ENCODE data around the gene SLC16A3. TPM values are rescaled to one million over a fixed set of nuclear protein-coding genes. Genes with fewer than 3 reads are reported as not detected.
A peak's percentile ranks its signal among the peaks of the same experiment; 100 is the strongest.

SLC16A3 gene
- total RNA-seq, 1 experiment from 2014 or later: 28.7 TPM

GRCh38 chr17:82269882-82270500, 41.1 kb downstream of the SLC16A3 start:
- H3K9me3 Mint-ChIP-seq: no peaks in the 10 kb centered on the region
- ChIA-PET POLR2A (interaction anchor here (1.8 kb wide), 1 partner anchor 15 kb away, joined by 5 read pairs; no protein-coding TSS in a partner anchor), CTCF (no interaction called here)
- no peak for DNase-seq (ENCODE audit: low spot score)
- peaks cover 52% of the 10 kb centered on the region for H3K36me3 Mint-ChIP-seq
- no peak for ATAC-seq
- no peaks in the 10 kb centered on the region; the same call in 1 of the 2 replicates for H3K27me3 Mint-ChIP-seq (ENCODE audit: low read depth)
- peak overlapping the region; percentile 83 for H3K27ac Mint-ChIP-seq
- peaks cover 50% of the 10 kb centered on the region for H3K4me1 Mint-ChIP-seq
- no peak for TF ChIP-seq IRF1 (CRISPR knock-in tag; IDR thresholded peaks at IDR 0.05)
- TF ChIP-seq MXD4 (CRISPR knock-in tag; IDR thresholded peaks at IDR 0.05; ENCODE audit: borderline replicate concordance): no peak
- TF ChIP-seq ZNF263 (CRISPR knock-in tag; IDR thresholded peaks at IDR 0.05; ENCODE audit: low read depth): no peak
- TF ChIP-seq GTF2I (CRISPR knock-in tag; conservative IDR thresholded peaks at IDR 0.05): no peak
- no peak for TF ChIP-seq ATF1 (CRISPR knock-in tag; IDR thresholded peaks at IDR 0.05)
- no peak overlapping the region for H3K4me3 Mint-ChIP-seq

GRCh38 chr17:82270651-82271050, 41.8 kb downstream of the SLC16A3 start:
- peak overlapping the region; percentile 18; the same call in 1 of the 2 replicates for H3K4me3 Mint-ChIP-seq
- TF ChIP-seq TEAD4 (CRISPR knock-in tag; IDR thresholded peaks at IDR 0.05) (no peak), ATF3 (CRISPR knock-in tag; conservative IDR thresholded peaks at IDR 0.05) (no peak), MXD4 (CRISPR knock-in tag; IDR thresholded peaks at IDR 0.05; ENCODE audit: borderline replicate concordance) (no peak), NFATC4 (CRISPR knock-in tag; IDR thresholded peaks at IDR 0.05) (no peak), FOXP1 (CRISPR knock-in tag; IDR thresholded peaks at IDR 0.05; ENCODE audit: borderline replicate concordance) (no peak), ZNF121 (CRISPR knock-in tag; IDR thresholded peaks at IDR 0.05) (no peak), ESRRA (CRISPR knock-in tag; IDR thresholded peaks at IDR 0.05; ENCODE audit: borderline replicate concordance) (no peak), ARID4B (CRISPR knock-in tag; IDR thresholded peaks at IDR 0.05; ENCODE audit: borderline replicate concordance) (no peak), CBFB (CRISPR knock-in tag; IDR thresholded peaks at IDR 0.05; ENCODE audit: low read depth) (no peak)
- POLR2A ChIA-PET: no interaction called here
- H3K27ac Mint-ChIP-seq: peak overlapping the region; percentile 83
- CTCF ChIA-PET: no interaction called here
- H3K9me3 Mint-ChIP-seq: no peaks in the 10 kb centered on the region
- H3K36me3 Mint-ChIP-seq: peaks cover 46% of the 10 kb centered on the region
- DNase-seq (ENCODE audit: low spot score): no peak
- peaks cover 50% of the 10 kb centered on the region for H3K4me1 Mint-ChIP-seq
- no peak for ATAC-seq
- no peaks in the 10 kb centered on the region; the same call in 1 of the 2 replicates for H3K27me3 Mint-ChIP-seq (ENCODE audit: low read depth)

GRCh38 chr17:82271401-82271800, 42.6 kb downstream of the SLC16A3 start:
- POLR2A ChIA-PET: no interaction called here
- Mint-ChIP-seq H3K36me3 (peaks cover 38% of the 10 kb centered on the region), H3K27me3 (ENCODE audit: low read depth) (no peaks in the 10 kb centered on the region; the same call in 1 of the 2 replicates), H3K4me3 (peak overlapping the region; percentile 92), H3K27ac (no peak overlapping the region), H3K4me1 (peaks cover 50% of the 10 kb centered on the region), H3K9me3 (no peaks in the 10 kb centered on the region)
- ATAC-seq (no peak), DNase-seq (ENCODE audit: low spot score) (no peak)
- no peak for TF ChIP-seq PRRX2 (CRISPR knock-in tag; IDR thresholded peaks at IDR 0.05)
- TF ChIP-seq NFE2L1 (CRISPR knock-in tag; IDR thresholded peaks at IDR 0.05): no peak
- no peak for TF ChIP-seq NFATC4 (CRISPR knock-in tag; IDR thresholded peaks at IDR 0.05)
- TF ChIP-seq TP53 (CRISPR knock-in tag; IDR thresholded peaks at IDR 0.05): no peak
- no peak for TF ChIP-seq ZNF423 (CRISPR knock-in tag; IDR thresholded peaks at IDR 0.05)
- TF ChIP-seq FOXK1 (CRISPR knock-in tag; IDR thresholded peaks at IDR 0.05): no peak; the same call in 1 of the 2 replicates
- no peak for TF ChIP-seq ELF4 (CRISPR knock-in tag; IDR thresholded peaks at IDR 0.05; ENCODE audit: low read depth)
- TF ChIP-seq SP1 (CRISPR knock-in tag; conservative IDR thresholded peaks at IDR 0.05): no peak
- CTCF ChIA-PET: no interaction called here

All from WTC11 (cell line).